NCI-H128 (cell line): Measurements from ENCODE around the gene LRFN3.
"Not testable (repeated sequence)": the region's sequence is repeated elsewhere in the genome, so short reads cannot be mapped to it uniquely, and the experiment has no call there.

Source experiments
- DNase-seq: peaks from one replicate; lab custom pipeline; 2025; ENCODE audit not compliant: unreplicated experiment; lab: John Stamatoyannopoulos, UW

LRFN3 gene

GRCh38 chr19:35905178-35905727, 30.9 kb upstream of the LRFN3 start:
- no peak for DNase-seq

DNA sequence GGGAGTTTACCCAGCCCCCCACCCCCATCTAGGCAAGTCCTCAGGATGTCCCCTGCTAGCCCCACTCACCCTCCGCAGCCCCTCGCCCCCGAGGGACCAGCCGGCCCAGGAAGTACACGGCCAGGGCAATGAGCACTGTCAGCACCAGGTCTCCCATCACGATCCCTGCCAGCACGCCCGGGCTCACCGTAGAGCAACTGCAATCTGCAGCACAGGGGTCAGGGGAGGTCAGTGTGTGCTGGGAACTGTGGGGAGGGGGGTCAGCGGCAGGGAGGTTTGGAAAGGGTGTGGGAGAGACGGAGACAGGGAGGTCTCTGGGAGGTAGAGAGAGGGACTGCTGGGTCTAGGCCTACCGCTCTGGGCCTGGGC, 28.8 kb upstream of the LRFN3 start:
- DNase-seq = no peak

DNA sequence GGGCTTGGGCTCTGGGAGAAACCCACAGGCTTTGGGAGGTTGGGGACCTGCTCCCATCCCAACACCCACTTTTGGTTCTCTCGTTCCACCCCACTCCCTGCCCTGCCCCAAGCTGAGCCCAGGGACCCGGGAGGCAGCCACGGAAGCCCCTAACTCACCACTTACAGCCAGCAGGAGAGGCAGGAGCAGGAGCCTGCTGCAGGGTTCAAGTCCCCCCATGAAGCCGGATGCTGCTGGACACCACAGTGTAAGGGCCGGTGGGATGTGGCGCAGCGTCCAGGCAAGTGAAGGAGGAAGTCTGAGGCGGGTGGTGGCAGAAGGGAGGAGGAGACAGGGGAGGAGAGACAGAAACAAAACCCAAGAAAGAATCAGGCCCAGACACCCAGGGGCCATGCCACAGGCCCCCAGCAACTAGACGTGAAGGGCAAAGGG, 28.1 kb upstream of the LRFN3 start, which contains the start of gene TYROBP:
Gene TYROBP, minus strand, starts transcription at position 286 of the 432 bp plus-strand sequence. Its CDS starts 67 bp downstream, at position 219.
- no peak for DNase-seq

GRCh38 chr19:35908973-35909683, 27.0 kb upstream of the LRFN3 start:
- no peak for DNase-seq

DNA sequence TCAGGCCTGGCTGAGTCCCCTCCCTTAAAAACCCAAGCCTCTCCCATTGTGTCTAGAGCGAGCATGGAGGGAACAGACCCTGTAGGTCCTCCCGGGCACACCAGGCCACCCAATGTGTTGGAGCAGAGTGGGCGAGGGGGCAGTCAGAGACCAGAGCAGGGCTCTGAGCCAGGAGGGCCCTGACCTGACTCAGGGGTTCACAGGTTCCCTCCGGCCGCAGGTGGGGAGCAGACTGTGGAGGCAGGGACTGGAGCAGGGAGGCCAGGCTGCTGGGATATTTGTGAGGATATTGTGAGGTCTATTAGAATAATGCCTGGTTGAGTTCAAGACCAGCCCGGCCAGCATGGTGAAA, 26.5 kb upstream of the LRFN3 start:
- no peak for DNase-seq

DNA sequence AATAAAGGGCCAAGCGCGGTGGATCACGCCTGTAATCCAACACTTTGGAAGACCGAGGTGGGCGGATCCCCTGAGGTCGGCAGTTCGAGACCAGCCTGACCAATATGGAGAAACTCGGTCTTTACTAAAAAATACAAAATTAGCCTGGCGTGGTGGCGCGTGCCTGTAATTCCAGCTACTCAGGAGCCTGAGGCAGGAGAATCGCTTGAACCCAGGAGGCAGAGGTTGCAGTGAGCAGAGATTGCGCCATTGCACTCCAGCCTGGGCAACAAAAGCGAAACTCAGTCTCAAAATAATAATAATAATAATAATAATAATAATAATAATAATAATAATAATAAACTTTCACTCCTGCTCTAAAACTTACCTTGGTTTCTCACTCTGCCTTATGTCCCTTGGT, 25.8 kb upstream of the LRFN3 start:
- not testable (repeated sequence) for DNase-seq

GRCh38 chr19:35911173-35911572, 25.0 kb upstream of the LRFN3 start:
- no peak for DNase-seq

DNA sequence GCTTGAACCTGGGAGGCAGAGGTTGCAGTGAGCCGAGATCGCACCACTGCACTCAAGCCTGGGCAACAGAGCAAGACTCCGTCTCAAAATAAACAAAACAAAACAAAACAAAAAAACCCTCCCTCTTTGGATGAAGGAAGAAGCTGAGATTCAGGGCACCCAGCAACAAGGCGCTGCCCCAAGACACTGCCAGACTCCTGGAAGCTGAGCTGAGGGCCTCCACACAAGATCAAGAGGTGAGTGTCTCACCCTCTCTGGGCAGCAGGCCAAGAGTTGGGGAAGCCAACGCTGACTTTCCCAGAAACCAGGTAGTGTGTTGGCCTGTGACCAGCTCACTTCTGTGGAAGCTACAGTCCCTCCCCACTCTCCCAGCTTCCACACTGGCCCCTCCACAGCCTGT, 24.4 kb upstream of the LRFN3 start:
- no peak for DNase-seq

DNA sequence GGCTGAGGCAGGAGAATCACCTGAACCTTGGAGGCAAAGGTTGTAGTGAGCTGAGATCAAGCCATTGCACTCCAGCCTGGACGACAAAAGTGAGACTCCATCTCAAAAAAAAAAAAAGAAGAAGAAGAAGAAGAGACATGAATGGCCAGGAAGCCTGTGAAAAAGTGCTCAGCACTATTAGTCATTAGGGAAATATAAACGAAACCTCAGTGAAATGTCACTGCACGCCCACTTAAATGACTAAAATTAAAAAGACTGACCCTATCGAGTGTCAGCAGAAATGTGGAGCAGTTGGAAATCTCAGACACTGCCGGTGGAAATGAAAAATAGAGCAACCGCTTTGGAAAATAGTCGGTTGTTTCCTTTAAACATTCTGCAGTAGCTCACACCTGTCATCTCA, 22.6 kb upstream of the LRFN3 start:
- no peak for DNase-seq

DNA sequence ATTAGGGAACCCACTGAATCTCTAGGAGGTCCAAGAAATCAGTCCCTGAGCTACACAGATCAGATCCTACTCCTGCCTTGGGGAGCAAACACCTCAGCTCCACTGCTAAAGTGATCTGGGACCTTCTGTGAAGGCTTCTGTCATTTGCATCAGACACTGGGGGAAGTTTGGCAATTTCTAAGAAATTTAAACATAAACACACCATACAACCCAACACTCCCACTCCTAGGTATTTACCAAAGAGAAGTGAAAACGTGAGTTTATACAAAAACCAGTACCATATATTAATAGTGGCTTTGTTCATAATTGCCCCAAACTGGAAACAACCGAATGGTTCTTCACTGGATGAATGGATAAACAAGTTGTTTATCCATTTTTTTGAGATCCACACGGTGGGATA, 20.7 kb upstream of the LRFN3 start:
- no peak for DNase-seq

DNA sequence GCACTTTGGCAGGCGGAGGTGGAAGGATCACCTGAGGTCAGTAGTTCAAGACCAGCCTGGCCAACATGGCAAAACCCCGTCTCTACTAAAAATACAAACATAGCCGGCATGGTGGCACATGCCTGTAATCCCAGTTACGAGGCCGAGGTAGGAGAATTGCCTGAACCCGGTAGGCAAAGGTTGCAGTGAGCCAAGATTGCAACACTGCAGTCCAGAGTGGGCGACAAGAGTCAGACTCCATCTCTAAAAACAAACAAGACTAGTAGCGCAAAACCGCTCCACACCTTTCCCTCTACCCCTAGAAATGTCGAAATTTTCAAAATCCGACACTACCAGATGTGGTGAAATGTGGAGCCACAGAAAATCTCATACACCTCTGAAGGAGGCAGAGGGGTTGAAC, 16.9 kb upstream of the LRFN3 start:
- no peak for DNase-seq

DNA sequence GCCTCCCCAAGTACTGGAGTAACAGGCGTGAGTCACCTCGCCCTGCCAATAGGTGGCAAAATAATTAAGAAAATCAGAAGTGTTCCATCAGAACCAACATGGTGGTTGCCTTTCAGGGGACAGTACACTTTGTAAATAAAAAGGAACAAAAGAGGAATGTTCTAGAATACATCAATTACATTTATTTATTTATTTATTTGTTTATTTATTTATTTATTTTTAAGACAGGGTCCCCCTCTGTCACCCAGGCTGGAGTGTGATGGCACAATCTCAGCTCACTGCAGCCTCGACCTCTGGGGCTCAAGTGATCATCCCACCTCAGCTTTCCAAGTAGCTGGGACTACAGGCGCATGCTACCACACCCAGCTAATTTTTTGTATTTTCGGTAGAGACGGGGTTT, 15.2 kb upstream of the LRFN3 start:
- no peak for DNase-seq

GRCh38 chr19:35925501-35925900, 10.7 kb upstream of the LRFN3 start:
- no peak for DNase-seq

GRCh38 chr19:35928507-35928906, 7.7 kb upstream of the LRFN3 start:
- no peak for DNase-seq

DNA sequence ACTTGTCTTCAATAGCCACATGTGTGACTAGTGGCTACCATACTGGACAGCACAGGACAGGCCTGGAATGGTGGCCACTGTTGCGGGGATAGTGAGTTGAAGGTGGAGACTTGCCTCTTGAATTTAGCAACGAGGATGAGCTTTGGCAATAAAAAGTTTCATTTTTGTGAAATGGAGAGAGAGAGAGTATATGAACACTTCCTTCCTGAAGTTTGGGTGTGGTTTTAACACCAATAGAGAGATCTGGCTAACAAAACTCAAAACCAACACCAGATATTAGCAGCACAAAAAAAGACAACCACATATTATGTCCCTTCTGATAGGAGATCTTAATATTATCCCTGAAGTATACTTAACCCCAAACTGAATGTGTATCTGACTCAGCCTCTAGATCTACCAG, 6.3 kb upstream of the LRFN3 start:
- DNase-seq = no peak

GRCh38 chr19:35931161-35931873, 4.9 kb upstream of the LRFN3 start:
- DNase-seq = peak; percentile 99

DNA sequence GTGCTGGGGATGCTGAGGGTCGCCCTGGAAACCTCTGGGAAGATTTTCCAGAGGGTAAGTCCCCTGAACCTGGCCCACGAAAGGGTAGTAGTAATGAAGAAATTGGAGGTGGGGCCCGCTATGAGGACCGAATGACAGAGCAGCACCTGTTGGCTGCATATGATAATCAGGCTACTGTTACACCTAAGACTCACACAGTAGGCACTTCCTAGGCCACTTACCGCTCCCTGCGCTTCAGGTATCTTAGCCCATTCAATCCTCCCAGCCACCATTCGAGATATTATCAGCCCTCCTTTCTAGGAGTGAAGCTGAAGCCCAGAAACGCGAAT, 4.3 kb upstream of the LRFN3 start:
- DNase-seq = no peak

GRCh38 chr19:35932291-35932936, 3.8 kb upstream of the LRFN3 start:
- DNase-seq = no peak

GRCh38 chr19:35936738-35937268, 629 bp downstream of the LRFN3 start:
- DNase-seq = no peak

DNA sequence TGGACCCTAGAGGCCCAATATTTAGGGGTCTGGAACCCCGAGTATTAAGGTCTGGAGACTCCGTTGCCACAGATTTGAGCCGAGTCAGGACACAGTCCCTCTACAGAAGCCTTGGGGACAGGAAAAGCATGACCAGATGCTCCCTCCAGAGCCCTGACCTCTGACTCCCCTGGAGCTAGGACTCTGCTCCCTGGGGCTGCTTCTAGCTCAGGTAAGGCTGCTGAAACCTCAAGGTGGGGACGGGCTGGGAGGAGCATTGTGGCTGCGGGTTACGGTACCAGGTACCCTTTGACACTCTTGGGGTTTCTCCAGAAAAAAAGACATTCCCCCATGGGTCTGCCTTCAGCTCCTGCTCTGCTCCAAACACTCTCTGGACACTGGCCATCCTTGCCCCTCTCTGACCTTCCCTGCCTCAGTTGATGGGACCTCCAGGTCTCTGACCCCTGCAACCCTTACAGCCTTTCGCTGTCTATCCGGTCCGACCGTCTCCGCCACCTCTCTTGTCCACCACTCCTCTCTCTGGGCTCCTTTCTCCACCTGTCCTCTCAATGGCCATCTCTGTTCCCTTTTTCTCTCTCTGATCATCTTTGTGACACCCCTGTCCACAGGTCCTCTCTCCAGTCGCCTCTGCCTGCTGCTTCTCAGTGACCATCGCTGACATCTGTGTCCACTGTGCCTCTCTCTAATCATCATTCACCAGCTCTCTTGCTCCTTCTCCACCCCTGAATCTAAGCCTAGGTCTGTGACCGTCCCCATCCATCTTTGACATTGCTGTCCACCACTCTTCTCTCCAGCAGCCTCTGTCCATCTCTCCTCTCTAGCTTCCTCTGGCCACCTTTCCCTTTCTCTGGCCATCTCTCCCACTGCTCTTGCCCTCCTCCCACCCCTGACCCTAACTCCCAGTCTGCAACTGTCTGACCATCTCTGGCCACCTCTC, 1.4 kb downstream of the LRFN3 start:
- DNase-seq = no peak
